Adrenal gland (tissue), 5 donors: ENCODE data around the gene POLG2.

Experiments
- POLR2A ChIP-seq, 2 donors: fragments of 450-650 bp; IDR thresholded peaks; one replicate each; pipeline ENCODE4 v1.6.1; 2017; ENCODE audit warnings: antibody characterized with exemption in 2 of 2, mild to moderate bottlenecking in 2 of 2, moderate library complexity in 1 of 2
- TF ChIP-seq, protein P1 (sequence below), 6 experiments: fragments of 450-650 bp in 4 of 6; fragments of 200-600 bp in 2 of 6; sonication (generic) in 1 of 6; IDR thresholded peaks; 1 replicate in 5 of 6; 2 replicates in 1 of 6; pipeline versions ENCODE4 v1.5.1 to v1.8.0; 2016 to 2021; ENCODE audit warnings: antibody characterized with exemption in 6 of 6, mild to moderate bottlenecking in 2 of 6, moderate library complexity in 1 of 6
- donor health status: DM: no; HTN: no; CAD: no.

DNA sequence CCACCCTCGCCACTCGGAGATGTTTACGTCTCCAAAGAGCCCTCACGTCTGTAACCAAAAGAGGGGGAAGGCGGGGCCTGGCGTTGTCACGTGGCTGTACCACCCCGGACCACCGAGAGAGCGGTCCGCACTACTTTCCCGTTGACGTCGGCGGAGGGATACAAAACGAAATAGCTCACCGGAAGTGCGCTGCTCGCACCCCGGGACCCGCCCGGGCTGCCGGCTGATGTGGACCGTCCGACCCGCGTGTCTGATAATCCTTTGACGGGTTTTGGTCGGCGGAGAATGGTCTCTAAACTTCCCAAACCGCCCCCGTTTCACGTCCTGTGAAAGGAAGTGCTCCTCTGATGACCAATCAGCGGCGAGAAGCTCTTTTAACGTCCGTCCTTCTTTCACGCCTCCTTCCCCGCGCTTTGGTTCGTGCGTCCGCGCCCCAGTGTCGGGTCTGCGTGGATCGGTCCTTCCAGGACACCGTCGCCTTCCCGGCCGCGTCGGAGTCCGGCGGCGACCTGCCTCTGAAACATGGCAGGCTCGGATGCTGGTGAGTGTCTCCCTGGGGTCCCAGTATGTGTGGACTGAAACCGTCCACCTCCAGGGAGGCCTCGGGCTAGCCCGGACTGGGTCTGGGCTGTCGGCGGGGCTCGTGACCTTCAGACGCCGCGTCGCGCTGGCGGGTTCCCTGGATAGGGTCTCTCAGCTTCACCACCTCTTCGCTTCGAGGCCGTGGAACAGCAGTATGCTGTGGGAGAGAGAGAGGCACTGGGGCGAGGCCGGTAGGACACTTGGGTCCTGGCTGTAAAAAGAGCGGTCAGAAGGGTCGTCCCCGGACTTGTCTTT, 9.9 kb upstream of the POLG2 start, which contains the start of gene CEP95:
- peak in 1 of 2 donors; percentile 71 for TF ChIP-seq POLR2A (IDR thresholded peaks at IDR 0.05)
- TF ChIP-seq, protein P1, sequence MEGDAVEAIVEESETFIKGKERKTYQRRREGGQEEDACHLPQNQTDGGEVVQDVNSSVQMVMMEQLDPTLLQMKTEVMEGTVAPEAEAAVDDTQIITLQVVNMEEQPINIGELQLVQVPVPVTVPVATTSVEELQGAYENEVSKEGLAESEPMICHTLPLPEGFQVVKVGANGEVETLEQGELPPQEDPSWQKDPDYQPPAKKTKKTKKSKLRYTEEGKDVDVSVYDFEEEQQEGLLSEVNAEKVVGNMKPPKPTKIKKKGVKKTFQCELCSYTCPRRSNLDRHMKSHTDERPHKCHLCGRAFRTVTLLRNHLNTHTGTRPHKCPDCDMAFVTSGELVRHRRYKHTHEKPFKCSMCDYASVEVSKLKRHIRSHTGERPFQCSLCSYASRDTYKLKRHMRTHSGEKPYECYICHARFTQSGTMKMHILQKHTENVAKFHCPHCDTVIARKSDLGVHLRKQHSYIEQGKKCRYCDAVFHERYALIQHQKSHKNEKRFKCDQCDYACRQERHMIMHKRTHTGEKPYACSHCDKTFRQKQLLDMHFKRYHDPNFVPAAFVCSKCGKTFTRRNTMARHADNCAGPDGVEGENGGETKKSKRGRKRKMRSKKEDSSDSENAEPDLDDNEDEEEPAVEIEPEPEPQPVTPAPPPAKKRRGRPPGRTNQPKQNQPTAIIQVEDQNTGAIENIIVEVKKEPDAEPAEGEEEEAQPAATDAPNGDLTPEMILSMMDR (IDR thresholded peaks at IDR 0.05): peak in 1 of 6 experiments; percentile 14
